IPS DF 6.9 (cell line): ENCODE data around the gene RC3H2.
"Not testable (repeated sequence)": the region's sequence is repeated elsewhere in the genome, so short reads cannot be mapped to it uniquely, and the experiment has no call there.

Experiments
- DNase-seq: peaks from one replicate; pipeline ENCODE4 v3.0.0-alpha.2; 2013; ENCODE audit warnings: low read depth, low spot score
- H3K27ac ChIP-seq: one replicate; pipeline ENCODE4 v1.5.1; 2013; ENCODE audit warnings: low read length, control low read depth
- H3K27me3 ChIP-seq: 2 replicates; pipeline ENCODE4 v1.6.1; 2013; ENCODE audit warnings: mild to moderate bottlenecking, low read length; ENCODE audit not compliant: control insufficient read depth, insufficient read depth
- H3K36me3 ChIP-seq: 2 replicates; pipeline ENCODE4 v1.6.1; 2013; ENCODE audit warnings: low read length; ENCODE audit not compliant: control insufficient read depth, insufficient read depth
- H3K4me1 ChIP-seq: 2 replicates; pipeline ENCODE4 v1.6.1; 2013; ENCODE audit warnings: low read length; ENCODE audit not compliant: control insufficient read depth, insufficient read depth
- H3K4me3 ChIP-seq: 2 replicates; pipeline ENCODE4 v1.5.1; 2013; ENCODE audit warnings: mild to moderate bottlenecking, low read length
- H3K9me3 ChIP-seq: 2 replicates; pipeline ENCODE4 v1.6.1; 2013; ENCODE audit warnings: low read length, inconsistent platforms; ENCODE audit not compliant: control insufficient read depth, insufficient read depth
- WGBS: extraction: QIAGEN DNeasy Blood & Tissue Kit; methylation state at CpG from one replicate; pipeline ENCODE4 v1.1.7; 2013; ENCODE audit warnings: mixed read lengths, missing lambda C conversion rate; ENCODE audit not compliant: insufficient read length, insufficient coverage; 5-methylcytosine and 5-hydroxymethylcytosine counted together

RC3H2 gene

GRCh38 chr9:122923947-122924346 lies 18.8 kb upstream of the RC3H2 start:
- no peak for DNase-seq
- H3K27me3 ChIP-seq: no peaks in the 10 kb centered on the region
- H3K4me1 ChIP-seq: peaks cover 1% of the 10 kb centered on the region; the same call in 1 of the 2 replicates
- no CpG with 5 or more reads among the region's 3 CpGs for WGBS
- no peaks in the 10 kb centered on the region for H3K9me3 ChIP-seq
- no peak overlapping the region for H3K4me3 ChIP-seq
- H3K36me3 ChIP-seq: no peaks in the 10 kb centered on the region; the same call in 1 of the 2 replicates
- H3K27ac ChIP-seq: no peak overlapping the region

DNA sequence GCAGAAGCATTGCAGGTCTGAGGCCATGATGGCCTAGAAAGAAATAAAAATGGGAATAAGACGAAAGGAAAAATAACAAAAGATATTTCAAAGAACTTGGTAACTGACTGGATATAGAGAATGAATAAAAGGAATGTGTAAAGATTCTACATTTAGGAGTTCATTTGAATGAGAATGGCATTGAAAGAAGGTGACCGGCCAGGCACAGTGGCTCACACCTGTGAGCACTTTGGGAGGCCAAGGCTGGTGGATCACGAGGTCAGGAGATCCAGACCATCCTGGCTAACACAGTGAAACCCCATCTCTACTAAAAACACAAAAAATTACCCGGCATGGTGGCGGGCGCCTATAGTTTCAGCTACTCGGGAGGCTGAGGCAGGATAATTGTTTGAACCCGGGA lies 17.6 kb upstream of the RC3H2 start:
- no peak overlapping the region for H3K27ac ChIP-seq
- WGBS: 100% methylated on average over 1 of the region's 8 CpGs
- no peak overlapping the region for H3K4me3 ChIP-seq
- H3K36me3 ChIP-seq: no peaks in the 10 kb centered on the region; the same call in 1 of the 2 replicates
- no peaks in the 10 kb centered on the region for H3K9me3 ChIP-seq
- H3K27me3 ChIP-seq: no peaks in the 10 kb centered on the region
- no peak for DNase-seq
- peaks cover 1% of the 10 kb centered on the region; the same call in 1 of the 2 replicates for H3K4me1 ChIP-seq

DNA sequence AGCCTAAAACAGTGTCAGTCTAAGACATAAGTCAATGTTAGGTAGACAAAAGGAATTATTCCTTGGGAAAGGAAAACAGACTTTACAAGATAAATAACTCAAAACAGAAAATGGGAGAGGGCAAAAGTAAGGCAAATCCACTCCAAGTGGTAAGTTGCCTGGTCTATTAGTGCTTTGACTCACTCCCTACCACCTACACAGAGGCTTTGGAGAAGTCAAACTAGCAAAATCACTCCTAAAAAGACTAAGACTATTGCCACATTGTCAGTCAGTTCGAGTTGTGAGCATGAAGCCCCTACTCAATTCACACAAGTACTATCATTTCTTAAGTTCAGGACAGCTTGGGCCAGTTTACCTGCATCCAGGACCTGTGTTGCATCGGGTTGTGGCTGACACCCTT lies 13.2 kb upstream of the RC3H2 start:
- Histone ChIP-seq H3K27ac (no peak overlapping the region), H3K9me3 (no peaks in the 10 kb centered on the region), H3K36me3 (no peaks in the 10 kb centered on the region; the same call in 1 of the 2 replicates), H3K4me1 (peaks cover 1% of the 10 kb centered on the region; the same call in 1 of the 2 replicates), H3K27me3 (no peaks in the 10 kb centered on the region), H3K4me3 (no peak overlapping the region)
- WGBS: no CpG with 5 or more reads among the region's 2 CpGs
- no peak for DNase-seq

GRCh38 chr9:122912964-122913673 lies 8.0 kb upstream of the RC3H2 start, which contains the start of gene ZBTB6:
ZBTB6 (minus strand) TSS chr9:122913323; CDS start chr9:122912072, 1,251 bp downstream.
- Histone ChIP-seq H3K4me1 (peaks cover 2% of the 10 kb centered on the region; the same call in 1 of the 2 replicates), H3K4me3 (peak within 1 kb of the TSS; percentile 90), H3K9me3 (no peaks in the 10 kb centered on the region), H3K27ac (no peak within 1 kb of the TSS), H3K36me3 (peaks cover 3% of the 10 kb centered on the region; the same call in 1 of the 2 replicates), H3K27me3 (no peaks in the 10 kb centered on the region)
- DNase-seq: peak; percentile 60
- no CpG with 5 or more reads among the region's 35 CpGs for WGBS

GRCh38 chr9:122912671-122912963 lies 7.5 kb upstream of the RC3H2 start:
- Histone ChIP-seq H3K9me3 (no peaks in the 10 kb centered on the region), H3K27me3 (no peaks in the 10 kb centered on the region), H3K4me1 (peaks cover 2% of the 10 kb centered on the region; the same call in 1 of the 2 replicates), H3K36me3 (peaks cover 3% of the 10 kb centered on the region; the same call in 1 of the 2 replicates), H3K4me3 (peak overlapping the region; percentile 90), H3K27ac (no peak overlapping the region)
- WGBS: 100% methylated on average over 2 of the region's 9 CpGs
- no peak for DNase-seq

DNA sequence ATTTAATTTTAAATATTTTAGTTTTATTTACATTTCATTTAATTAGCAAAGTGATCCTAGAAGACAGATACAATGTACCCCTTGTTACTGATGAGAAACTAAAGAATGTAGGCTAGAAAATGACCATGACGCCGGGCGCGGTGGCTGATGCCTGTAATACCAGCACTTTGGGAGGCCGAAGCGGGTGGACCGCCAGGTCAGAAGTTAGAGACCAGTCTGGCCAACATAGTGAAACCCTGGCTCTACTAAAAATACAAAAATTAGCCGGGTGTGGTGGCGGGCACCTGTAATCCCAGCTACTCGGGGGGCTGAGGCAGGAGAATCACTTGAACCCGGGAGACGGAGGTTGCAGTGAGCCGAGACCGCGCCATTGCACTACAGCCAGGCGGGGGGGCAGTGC lies 963 bp upstream of the RC3H2 start:
- H3K27ac ChIP-seq, DNase-seq, H3K4me3 ChIP-seq, H3K36me3 ChIP-seq, H3K9me3 ChIP-seq, H3K4me1 ChIP-seq, H3K27me3 ChIP-seq: not testable (repeated sequence)
- WGBS: no CpG with 5 or more reads among the region's 16 CpGs

DNA sequence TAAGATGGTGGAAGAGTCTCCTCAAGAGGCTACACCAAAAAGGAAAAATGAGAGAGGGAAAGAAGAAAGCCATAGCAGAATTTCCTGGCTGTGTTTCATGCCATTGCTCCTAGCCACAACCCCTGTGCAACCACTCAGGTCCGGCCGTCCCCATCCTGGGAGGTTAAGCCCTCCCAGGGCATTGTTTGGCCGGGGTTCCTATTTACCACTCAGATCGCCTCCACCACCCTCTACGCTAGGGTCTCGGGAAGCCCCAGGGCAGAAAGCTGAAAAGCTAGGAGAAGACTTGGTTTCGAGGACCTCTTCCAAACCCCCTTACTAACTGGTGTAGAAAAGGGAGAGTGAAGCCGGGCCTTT lies 715 bp downstream of the RC3H2 start:
- no peaks in the 10 kb centered on the region for H3K36me3 ChIP-seq
- H3K27me3 ChIP-seq: no peaks in the 10 kb centered on the region
- H3K27ac ChIP-seq: no peak overlapping the region
- no peaks in the 10 kb centered on the region for H3K4me1 ChIP-seq
- no peaks in the 10 kb centered on the region for H3K9me3 ChIP-seq
- H3K4me3 ChIP-seq: peak overlapping the region; percentile 73
- no peak for DNase-seq
- WGBS: no CpG with 5 or more reads among the region's 8 CpGs

- H3K27ac ChIP-seq: no peak overlapping the region
- DNase-seq: no peak
- H3K4me1 ChIP-seq: no peaks in the 10 kb centered on the region
- no peaks in the 10 kb centered on the region for H3K36me3 ChIP-seq
- no CpG with 5 or more reads among the region's 2 CpGs for WGBS
- no peaks in the 10 kb centered on the region for H3K27me3 ChIP-seq
- H3K9me3 ChIP-seq: no peaks in the 10 kb centered on the region
- H3K4me3 ChIP-seq: no peak overlapping the region
Observed at GRCh38 chr9:122900791-122901190, 4.4 kb downstream of the RC3H2 start.

DNA sequence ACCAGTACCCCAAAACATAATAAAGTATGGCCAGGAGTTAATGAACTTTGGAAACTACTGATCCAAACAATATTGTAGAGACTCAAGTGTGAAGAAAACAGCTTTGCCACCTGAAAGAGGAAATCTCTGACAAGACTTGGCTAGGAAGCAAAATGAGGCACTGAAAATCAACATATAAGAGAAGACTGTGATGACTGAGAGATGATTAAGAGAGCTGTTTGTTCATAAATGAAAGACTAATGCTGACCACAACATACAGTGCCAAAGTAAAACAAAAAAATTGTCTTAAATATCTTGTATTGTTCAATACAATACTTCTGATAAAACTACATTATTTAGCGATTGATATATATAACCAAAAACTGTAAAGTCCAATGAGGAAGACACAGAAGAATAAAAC lies 7.2 kb downstream of the RC3H2 start:
- H3K36me3 ChIP-seq: no peaks in the 10 kb centered on the region
- no CpG with 5 or more reads among the region's 1 CpG for WGBS
- no peaks in the 10 kb centered on the region for H3K4me1 ChIP-seq
- no peak for DNase-seq
- no peak overlapping the region for H3K27ac ChIP-seq
- no peak overlapping the region for H3K4me3 ChIP-seq
- no peaks in the 10 kb centered on the region for H3K27me3 ChIP-seq
- H3K9me3 ChIP-seq: no peaks in the 10 kb centered on the region

DNA sequence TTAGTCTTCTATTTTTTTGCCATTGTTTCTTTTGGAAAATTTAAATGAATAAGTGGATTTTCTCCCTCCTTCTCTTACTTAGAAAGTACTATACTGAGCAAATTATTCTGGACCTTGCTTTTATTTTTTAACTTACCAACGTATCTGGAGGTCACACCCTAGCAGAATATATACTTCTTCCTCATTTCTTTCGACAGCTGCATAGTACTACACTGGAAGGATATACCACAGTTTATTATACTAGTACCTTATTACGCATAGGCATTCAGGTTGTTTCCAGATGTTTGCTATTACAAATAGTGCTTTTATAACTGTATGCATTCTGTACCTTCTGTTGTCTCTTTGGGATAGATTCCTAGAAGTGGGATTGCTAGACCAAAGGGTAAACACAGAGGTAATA lies 16.7 kb downstream of the RC3H2 start:
- Histone ChIP-seq H3K4me3 (no peak overlapping the region), H3K36me3 (peaks cover 3% of the 10 kb centered on the region; the same call in 1 of the 2 replicates), H3K27ac (no peak overlapping the region), H3K9me3 (no peaks in the 10 kb centered on the region), H3K4me1 (no peaks in the 10 kb centered on the region), H3K27me3 (no peaks in the 10 kb centered on the region)
- DNase-seq: no peak
- no CpG with 5 or more reads among the region's 3 CpGs for WGBS

DNA sequence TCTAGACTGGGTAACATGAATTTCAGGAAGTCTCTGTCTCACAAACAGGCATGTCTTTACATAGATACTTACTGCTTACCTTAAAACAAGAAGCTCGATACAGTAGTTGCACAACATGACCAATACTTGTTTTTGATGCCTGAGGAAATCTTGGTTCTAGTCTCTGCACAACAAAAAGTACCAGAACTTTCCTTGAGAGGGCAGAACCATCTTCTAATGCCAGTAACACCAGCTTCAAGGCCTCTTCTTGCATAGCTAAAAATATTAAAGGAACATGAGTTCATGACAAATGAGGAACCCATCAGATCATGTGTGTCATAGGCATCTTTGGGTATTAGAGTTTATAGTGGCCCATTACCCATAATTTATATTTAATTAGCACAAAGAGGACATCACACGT lies 22.0 kb downstream of the RC3H2 start:
- DNase-seq: no peak
- no peak overlapping the region for H3K4me3 ChIP-seq
- peaks cover 2% of the 10 kb centered on the region; the same call in 1 of the 2 replicates for H3K36me3 ChIP-seq
- H3K9me3 ChIP-seq: no peaks in the 10 kb centered on the region
- 100% methylated on average over 1 of the region's 2 CpGs for WGBS
- no peaks in the 10 kb centered on the region for H3K27me3 ChIP-seq
- H3K27ac ChIP-seq: no peak overlapping the region
- no peaks in the 10 kb centered on the region for H3K4me1 ChIP-seq
